Natural killer cell (primary cell): Measurements from ENCODE around the gene CDK12. TPM values are rescaled to one million over a fixed set of nuclear protein-coding genes. Genes with fewer than 3 reads are reported as not detected.

Experiments used
- ATAC-seq, 3 donors: fragments of 150-1000 bp in 2 of 3; fragments of 200-7000 bp in 1 of 3; cut with Tn5 transposase; 1 replicate in 1 of 3; 2 replicates in 2 of 3; pipeline ENCODE4 v1.10.0; 2021; ENCODE audit warnings: mild to moderate bottlenecking in 2 of 3, moderate library complexity in 2 of 3
- DNase-seq, 2 donors: peaks; one replicate each; pipeline versions ENCODE4 v3.0.0 to v3.0.0-alpha.2; 2013 to 2021; ENCODE audit warnings: mixed read lengths in 1 of 2
- H3K27ac ChIP-seq: one replicate; pipeline ENCODE4 v1.5.1; 2013; ENCODE audit warnings: mild to moderate bottlenecking, low read length
- H3K27me3 ChIP-seq: one replicate; pipeline ENCODE4 v1.6.1; 2013; ENCODE audit warnings: low read length; ENCODE audit not compliant: control insufficient read depth, insufficient read depth
- H3K36me3 ChIP-seq: one replicate; pipeline ENCODE4 v1.6.1; 2013; ENCODE audit warnings: low read length; ENCODE audit not compliant: control insufficient read depth, insufficient read depth
- H3K4me1 ChIP-seq: one replicate; pipeline ENCODE4 v1.6.1; 2013; ENCODE audit warnings: low read length; ENCODE audit not compliant: control insufficient read depth, insufficient read depth
- H3K4me3 ChIP-seq: one replicate; pipeline ENCODE4 v1.5.1; 2013; ENCODE audit warnings: low read length
- H3K9me3 ChIP-seq: one replicate; pipeline ENCODE4 v1.6.1; 2013; ENCODE audit warnings: low read length; ENCODE audit not compliant: control insufficient read depth, insufficient read depth
- H3K27ac Mint-ChIP-seq, 2 donors: one replicate each; pipeline ENCODE4 v1.8.0; 2022; ENCODE audit warnings: mild to moderate bottlenecking in 2 of 2, mixed read lengths in 2 of 2, moderate library complexity in 1 of 2
- H3K27me3 Mint-ChIP-seq, 2 donors: one replicate each; pipeline ENCODE4 v1.8.0; 2022; ENCODE audit warnings: low read depth in 2 of 2, mixed read lengths in 2 of 2
- H3K36me3 Mint-ChIP-seq: one replicate; pipeline ENCODE4 v1.8.0; 2022; ENCODE audit warnings: mixed read lengths
- H3K4me1 Mint-ChIP-seq, 2 donors: one replicate each; pipeline ENCODE4 v1.8.0; 2022; ENCODE audit warnings: mixed read lengths in 2 of 2
- H3K4me3 Mint-ChIP-seq: one replicate; pipeline ENCODE4 v1.8.0; 2022; ENCODE audit warnings: mild to moderate bottlenecking, moderate library complexity, mixed read lengths
- H3K9me3 Mint-ChIP-seq, 2 donors: one replicate each; pipeline ENCODE4 v1.8.0; 2022; ENCODE audit warnings: mixed read lengths in 2 of 2
- WGBS: methylation state at CpG from one replicate; pipeline ENCODE4 v1.1.7; 2013; ENCODE audit warnings: missing lambda C conversion rate; ENCODE audit not compliant: insufficient coverage; 5-methylcytosine and 5-hydroxymethylcytosine counted together
- intact Hi-C: fragments of 100-400 bp; cut with micrococcal nuclease; formaldehyde crosslinking; loops from one replicate; pipeline ENCODE4 v1.14.2; 2022
- total RNA-seq, 4 donors: library from RNA; stranded (reverse); fragments of 120-200 nt in 1 of 4; gene quantifications; one replicate each; pipeline versions ENCODE4 v1.2.3 to v1.2.4, GENCODE V29; 2013 to 2022
- TF ChIP-seq, protein P1 (sequence below): fragments of 200-600 bp; IDR thresholded peaks from one replicate; pipeline ENCODE4 v1.8.0; 2022; ENCODE audit warnings: antibody characterized with exemption

The CDK12 gene
- total RNA-seq, 3 donors from 2014 or later (not counting 1 experiment from before 2014, with no cell fraction given): 119 to 129 (median 124) TPM

DNA sequence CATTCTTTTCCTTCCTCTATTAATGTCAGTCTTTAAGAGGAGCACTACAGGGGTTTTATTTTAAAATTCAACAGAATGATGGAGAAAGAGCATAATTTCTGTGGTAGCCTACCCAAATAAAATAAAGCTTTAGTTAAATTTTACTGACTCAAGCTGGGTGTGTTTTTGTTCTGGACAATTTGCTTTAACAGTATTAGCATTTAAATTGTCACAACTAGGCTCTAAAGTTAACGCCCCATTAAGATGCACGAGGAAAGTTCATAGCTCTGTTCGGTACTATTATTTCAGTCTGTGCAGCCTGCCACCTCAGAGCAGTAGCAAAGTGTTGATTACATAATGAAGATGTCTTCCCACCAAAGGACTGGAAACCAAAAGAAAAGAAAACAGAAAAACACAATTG lies 52.0 kb downstream of the CDK12 start:
- ATAC-seq (no peak), DNase-seq (no peak)
- no peaks in the 10 kb centered on the region for H3K27me3 ChIP-seq
- H3K4me3 Mint-ChIP-seq: no peak overlapping the region
- peak overlapping the region; percentile 39 to 72 for H3K27ac Mint-ChIP-seq
- peaks cover 81% of the 10 kb centered on the region for H3K36me3 ChIP-seq
- H3K27me3 Mint-ChIP-seq: no peaks in the 10 kb centered on the region
- H3K36me3 Mint-ChIP-seq: peaks cover 34% of the 10 kb centered on the region
- H3K4me3 ChIP-seq: no peak overlapping the region
- WGBS: 98% methylated on average over 3 of the region's 3 CpGs
- H3K4me1 Mint-ChIP-seq: peaks cover 0 to 6% of the 10 kb centered on the region in 2 donors
- no peak overlapping the region for H3K27ac ChIP-seq
- no peaks in the 10 kb centered on the region for H3K4me1 ChIP-seq
- TF ChIP-seq, protein P1, sequence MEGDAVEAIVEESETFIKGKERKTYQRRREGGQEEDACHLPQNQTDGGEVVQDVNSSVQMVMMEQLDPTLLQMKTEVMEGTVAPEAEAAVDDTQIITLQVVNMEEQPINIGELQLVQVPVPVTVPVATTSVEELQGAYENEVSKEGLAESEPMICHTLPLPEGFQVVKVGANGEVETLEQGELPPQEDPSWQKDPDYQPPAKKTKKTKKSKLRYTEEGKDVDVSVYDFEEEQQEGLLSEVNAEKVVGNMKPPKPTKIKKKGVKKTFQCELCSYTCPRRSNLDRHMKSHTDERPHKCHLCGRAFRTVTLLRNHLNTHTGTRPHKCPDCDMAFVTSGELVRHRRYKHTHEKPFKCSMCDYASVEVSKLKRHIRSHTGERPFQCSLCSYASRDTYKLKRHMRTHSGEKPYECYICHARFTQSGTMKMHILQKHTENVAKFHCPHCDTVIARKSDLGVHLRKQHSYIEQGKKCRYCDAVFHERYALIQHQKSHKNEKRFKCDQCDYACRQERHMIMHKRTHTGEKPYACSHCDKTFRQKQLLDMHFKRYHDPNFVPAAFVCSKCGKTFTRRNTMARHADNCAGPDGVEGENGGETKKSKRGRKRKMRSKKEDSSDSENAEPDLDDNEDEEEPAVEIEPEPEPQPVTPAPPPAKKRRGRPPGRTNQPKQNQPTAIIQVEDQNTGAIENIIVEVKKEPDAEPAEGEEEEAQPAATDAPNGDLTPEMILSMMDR: no peak
- no peaks in the 10 kb centered on the region for H3K9me3 Mint-ChIP-seq
- intact Hi-C loops: no loop called here
- no peaks in the 10 kb centered on the region for H3K9me3 ChIP-seq

DNA sequence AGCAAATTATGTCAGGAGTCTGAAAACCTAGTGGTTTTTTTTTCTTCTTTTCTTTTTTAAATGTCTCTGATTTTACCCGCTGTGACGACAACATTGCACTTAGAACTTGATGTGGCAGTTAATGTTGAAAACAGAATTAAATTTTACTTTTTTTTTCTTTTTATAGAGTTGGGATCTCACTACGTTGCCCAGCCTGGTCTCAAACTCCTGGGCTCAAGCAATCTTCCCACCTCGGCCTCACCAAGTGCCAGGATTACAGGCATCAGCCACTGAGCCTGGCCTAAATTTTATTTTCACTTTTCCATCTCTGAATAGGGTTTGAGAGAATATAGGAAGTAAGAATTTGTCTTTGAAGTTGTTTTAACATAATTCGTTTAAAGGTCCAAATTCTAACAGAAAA lies 52.6 kb downstream of the CDK12 start:
- Mint-ChIP-seq H3K27me3 (no peaks in the 10 kb centered on the region), H3K9me3 (no peaks in the 10 kb centered on the region), H3K36me3 (peaks cover 34% of the 10 kb centered on the region), H3K27ac (peak overlapping the region in 1 of 2 donors; percentile 72), H3K4me3 (no peak overlapping the region), H3K4me1 (peaks cover 0 to 6% of the 10 kb centered on the region in 2 donors)
- no peak overlapping the region for H3K27ac ChIP-seq
- H3K4me3 ChIP-seq: no peak overlapping the region
- H3K9me3 ChIP-seq: no peaks in the 10 kb centered on the region
- no peak for ATAC-seq
- no peaks in the 10 kb centered on the region for H3K27me3 ChIP-seq
- intact Hi-C loops: no loop called here
- no peaks in the 10 kb centered on the region for H3K4me1 ChIP-seq
- WGBS: 100% methylated on average over 2 of the region's 5 CpGs
- DNase-seq: no peak
- TF ChIP-seq, protein P1: no peak
- peaks cover 79% of the 10 kb centered on the region for H3K36me3 ChIP-seq

GRCh38 chr17:39517224-39517623 lies 55.9 kb downstream of the CDK12 start:
- no peaks in the 10 kb centered on the region for H3K4me1 ChIP-seq
- WGBS: 94% methylated on average over 7 of the region's 7 CpGs
- peaks cover 74% of the 10 kb centered on the region for H3K36me3 ChIP-seq
- intact Hi-C loops: no loop called here
- no peak overlapping the region for H3K4me3 ChIP-seq
- TF ChIP-seq, protein P1: no peak
- no peaks in the 10 kb centered on the region for H3K9me3 ChIP-seq
- H3K27ac Mint-ChIP-seq: no peak overlapping the region
- H3K27me3 Mint-ChIP-seq: no peaks in the 10 kb centered on the region
- H3K27ac ChIP-seq: no peak overlapping the region
- peaks cover 24% of the 10 kb centered on the region for H3K36me3 Mint-ChIP-seq
- no peak overlapping the region for H3K4me3 Mint-ChIP-seq
- no peaks in the 10 kb centered on the region for H3K27me3 ChIP-seq
- ATAC-seq: no peak
- H3K9me3 Mint-ChIP-seq: no peaks in the 10 kb centered on the region
- H3K4me1 Mint-ChIP-seq: peaks cover 0 to 6% of the 10 kb centered on the region in 2 donors
- no peak for DNase-seq

- Histone ChIP-seq H3K4me1 (no peaks in the 10 kb centered on the region), H3K36me3 (peaks cover 87% of the 10 kb centered on the region), H3K27me3 (no peaks in the 10 kb centered on the region), H3K4me3 (no peak overlapping the region), H3K27ac (no peak overlapping the region), H3K9me3 (no peaks in the 10 kb centered on the region)
- H3K27me3 Mint-ChIP-seq: no peaks in the 10 kb centered on the region
- H3K4me1 Mint-ChIP-seq: no peaks in the 10 kb centered on the region
- peaks cover 26% of the 10 kb centered on the region for H3K36me3 Mint-ChIP-seq
- no peak for ATAC-seq
- 88% methylated on average over 6 of the region's 6 CpGs for WGBS
- no peak overlapping the region for H3K4me3 Mint-ChIP-seq
- intact Hi-C loops: no loop called here
- DNase-seq: no peak
- no peaks in the 10 kb centered on the region for H3K9me3 Mint-ChIP-seq
- no peak overlapping the region for H3K27ac Mint-ChIP-seq
- TF ChIP-seq, protein P1: no peak
These were observed 64.7 kb downstream of the CDK12 start for GRCh38 chr17:39525801-39526506.
